ENCODE measurements around the gene CACNA1G.

- TF ChIP-seq EZH2phosphoT487 (IDR thresholded peaks at IDR 0.05; ENCODE audit: insufficient read depth, low read depth) (no peak), EZH2 (IDR thresholded peaks at IDR 0.05; ENCODE audit: insufficient read depth, poor library complexity, severe bottlenecking) (no peak)
Observed at GRCh38 chr17:50661348-50661747, 100.8 kb downstream of the CACNA1G start.
